IPS-18c (cell line): ENCODE results near the gene TMEM8B.

Experiments used
- H3K4me3 ChIP-seq: 2 replicates; pipeline ENCODE4 v1.7.0; 2013; ENCODE audit warnings: low read depth, mild to moderate bottlenecking, low read length, moderate library complexity; ENCODE audit not compliant: insufficient read depth
- H3K9me3 ChIP-seq: one replicate; pipeline ENCODE4 v1.6.1; 2013; ENCODE audit warnings: mild to moderate bottlenecking, low read length, moderate library complexity; ENCODE audit not compliant: control insufficient read depth, insufficient read depth

TMEM8B gene

GRCh38 chr9:35801328-35802128 is 27.5 kb upstream of the TMEM8B start:
- no peaks in the 10 kb centered on the region for H3K9me3 ChIP-seq
- H3K4me3 ChIP-seq = no peak overlapping the region

DNA sequence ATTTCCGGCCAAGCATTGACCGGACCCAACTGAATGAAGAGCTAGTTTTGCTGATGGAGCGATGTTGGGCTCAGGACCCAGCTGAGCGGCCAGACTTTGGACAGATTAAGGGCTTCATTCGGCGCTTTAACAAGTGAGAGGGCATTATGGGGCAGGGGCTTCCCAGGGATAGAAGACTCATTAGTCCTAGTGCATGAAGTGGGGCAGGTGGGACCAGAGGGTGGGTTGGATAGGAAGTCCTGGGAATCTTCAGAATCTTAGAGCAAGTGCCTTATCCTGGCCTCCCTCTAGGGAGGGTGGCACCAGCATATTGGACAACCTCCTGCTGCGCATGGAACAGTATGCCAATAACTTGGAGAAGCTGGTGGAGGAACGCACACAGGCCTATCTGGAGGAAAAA is 22.9 kb upstream of the TMEM8B start:
- no peaks in the 10 kb centered on the region for H3K9me3 ChIP-seq
- H3K4me3 ChIP-seq = no peak overlapping the region

DNA sequence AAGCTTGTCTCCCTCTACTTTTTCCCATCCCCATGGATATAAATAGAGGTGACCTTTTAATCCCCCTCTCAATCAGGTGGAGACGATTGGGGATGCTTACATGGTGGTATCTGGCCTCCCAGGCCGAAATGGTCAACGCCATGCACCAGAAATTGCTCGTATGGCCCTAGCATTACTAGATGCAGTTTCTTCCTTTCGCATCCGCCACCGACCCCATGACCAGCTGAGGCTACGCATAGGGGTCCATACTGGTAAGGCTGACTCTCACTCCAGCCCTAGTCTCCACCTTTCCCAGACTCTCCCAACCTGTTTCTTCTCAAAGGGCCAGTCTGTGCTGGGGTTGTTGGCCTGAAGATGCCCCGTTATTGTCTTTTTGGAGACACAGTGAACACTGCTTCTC is 20.6 kb upstream of the TMEM8B start:
- no peaks in the 10 kb centered on the region for H3K9me3 ChIP-seq
- no peak overlapping the region for H3K4me3 ChIP-seq

DNA sequence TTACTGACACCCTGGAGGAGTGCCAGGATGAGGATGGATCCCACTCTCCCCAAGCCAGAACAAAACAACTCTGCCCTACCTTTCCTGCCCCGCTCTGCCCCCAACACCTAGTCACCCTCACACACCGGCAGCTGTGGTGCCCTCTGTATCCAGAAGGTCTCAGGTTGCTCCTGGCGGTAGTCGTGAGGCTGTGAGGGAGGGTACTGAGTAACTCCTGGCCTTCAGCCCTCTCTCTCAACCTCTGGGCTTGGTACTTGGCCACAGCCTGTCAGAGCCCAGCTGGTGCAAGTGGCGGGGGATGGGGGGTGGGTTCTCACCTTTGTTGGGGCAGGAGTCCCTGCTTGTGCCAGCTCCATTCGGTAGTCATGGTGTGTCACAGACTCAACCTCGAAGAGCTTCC is 18.9 kb upstream of the TMEM8B start:
- no peak overlapping the region for H3K4me3 ChIP-seq
- no peaks in the 10 kb centered on the region for H3K9me3 ChIP-seq

- H3K4me3 ChIP-seq = peak overlapping the region; percentile 58
- no peaks in the 10 kb centered on the region for H3K9me3 ChIP-seq
Observed at GRCh38 chr9:35811381-35812024, 17.5 kb upstream of the TMEM8B start.

GRCh38 chr9:35812025-35812602 is 16.9 kb upstream of the TMEM8B start, which contains the start of gene SPAG8:
Gene SPAG8, minus strand, starts transcription at chr9:35812262. Its CDS starts 115 bp downstream, at chr9:35812147.
- Histone ChIP-seq H3K9me3 (no peaks in the 10 kb centered on the region), H3K4me3 (peak within 1 kb of the TSS; percentile 58)

DNA sequence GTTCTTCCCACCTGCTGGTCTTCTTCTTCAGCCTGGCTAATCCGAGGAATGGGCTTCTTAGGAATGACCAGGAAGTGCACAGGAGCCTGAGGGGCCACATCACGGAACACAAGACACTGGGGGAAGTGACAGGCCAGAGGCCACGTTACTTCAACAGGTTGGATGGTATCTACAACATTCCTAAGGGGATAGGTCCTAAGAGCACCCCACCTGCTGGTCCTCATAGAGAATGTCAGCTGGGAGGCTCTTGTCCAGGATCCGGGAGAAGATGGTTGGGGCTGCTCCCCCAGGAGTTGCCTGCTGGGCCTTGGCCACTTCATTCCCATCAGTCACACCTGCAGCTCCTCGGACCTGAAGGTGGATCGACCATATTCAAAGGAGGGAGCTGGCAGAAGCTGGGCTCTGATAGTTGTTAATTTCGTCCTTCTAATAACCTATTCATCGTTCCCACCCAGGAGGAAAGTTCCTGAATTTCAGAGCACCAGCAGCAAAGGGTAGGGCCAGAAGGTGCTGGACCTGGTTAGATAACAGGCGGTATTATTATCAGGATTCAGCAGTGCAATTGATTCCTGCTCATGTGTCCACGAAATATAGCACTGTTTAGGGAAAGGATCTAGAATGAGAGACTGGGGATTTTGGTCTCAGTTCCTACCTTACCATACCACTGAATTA is 15.5 kb upstream of the TMEM8B start:
- no peaks in the 10 kb centered on the region for H3K9me3 ChIP-seq
- peak overlapping the region; percentile 94; the same call in 1 of the 2 replicates for H3K4me3 ChIP-seq

DNA sequence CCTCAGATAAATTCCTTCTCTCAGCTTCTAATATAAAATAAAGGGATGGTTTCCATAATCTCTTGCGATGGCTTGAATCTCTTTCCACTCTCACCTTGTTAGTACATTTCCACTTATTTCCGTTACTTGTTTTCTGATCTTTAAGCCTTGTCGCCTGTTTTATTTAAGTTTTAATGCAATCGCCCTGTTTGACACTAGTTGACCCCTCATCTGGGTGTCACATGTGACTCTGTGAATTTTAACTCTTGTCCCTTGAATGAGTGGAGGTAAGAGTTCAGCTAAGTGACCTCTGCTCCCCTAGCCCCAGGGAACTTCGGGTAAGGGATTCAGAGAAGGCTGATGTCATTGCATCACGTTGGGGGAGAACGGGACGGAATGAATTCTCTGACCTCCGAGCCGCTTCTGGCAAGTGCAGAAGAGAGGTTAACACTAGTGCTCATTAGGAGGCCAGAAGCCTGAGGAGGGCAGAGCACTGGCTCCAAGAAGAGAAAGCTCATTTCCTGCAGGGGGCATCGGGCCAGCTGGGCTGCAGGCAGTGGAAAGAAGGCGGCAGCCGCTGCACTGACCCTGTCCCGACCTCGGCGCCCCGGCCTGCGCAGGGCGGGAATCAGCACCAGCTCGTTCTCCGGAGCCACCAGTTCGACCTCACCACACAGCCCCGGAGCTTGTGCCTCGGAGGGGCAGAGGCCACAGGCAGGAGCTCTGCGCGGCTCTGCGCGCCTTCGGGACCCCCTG is 14.8 kb upstream of the TMEM8B start:
- H3K9me3 ChIP-seq = no peaks in the 10 kb centered on the region

DNA sequence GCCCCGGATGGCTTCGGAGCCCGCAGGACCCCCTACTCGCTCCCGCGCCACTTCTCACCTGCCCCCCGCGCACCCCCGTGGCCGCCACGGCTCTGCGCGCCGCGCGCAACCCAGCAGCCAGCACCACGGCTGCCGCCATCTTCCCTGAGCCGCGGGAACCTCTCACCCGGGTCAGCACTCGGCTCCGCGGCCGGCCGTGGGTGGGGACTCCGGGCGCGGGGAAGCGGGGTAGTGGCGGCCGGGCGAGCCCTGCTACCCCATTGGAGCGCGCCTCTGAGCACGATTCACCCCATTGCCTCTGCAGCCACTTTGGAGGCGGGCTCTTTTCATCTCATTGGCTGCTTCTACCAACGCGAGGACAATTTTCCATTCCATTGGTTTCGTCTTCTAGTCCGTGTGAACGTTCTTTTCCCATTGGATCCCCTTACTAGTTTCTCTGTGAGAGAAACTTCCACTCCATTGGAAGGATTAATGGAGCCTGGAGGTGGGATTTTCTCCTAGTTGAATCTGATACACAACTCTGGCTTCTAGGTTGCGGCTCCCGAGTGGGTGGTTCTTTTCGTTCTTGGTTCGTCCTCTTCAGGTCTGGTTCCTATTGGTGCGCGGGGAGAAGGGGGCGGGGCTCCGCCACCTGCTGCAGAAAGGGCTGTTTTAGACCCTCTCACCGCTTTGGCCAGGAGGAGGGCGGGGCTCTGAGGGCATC is 14.0 kb upstream of the TMEM8B start, which contains the start of gene HINT2:
HINT2 (minus strand) TSS at position 202 of the 703 bp plus-strand sequence; CDS start at position 139, 63 bp downstream.
- no peaks in the 10 kb centered on the region for H3K9me3 ChIP-seq
- peak within 1 kb of the TSS; percentile 94 for H3K4me3 ChIP-seq

More for the DNA sequence above, 14.8 kb upstream of the TMEM8B start:
- H3K4me3 ChIP-seq = peak overlapping the region; percentile 94

- Histone ChIP-seq H3K4me3 (no peak overlapping the region), H3K9me3 (no peaks in the 10 kb centered on the region)
Observed at GRCh38 chr9:35816708-35817107, 12.3 kb upstream of the TMEM8B start.

DNA sequence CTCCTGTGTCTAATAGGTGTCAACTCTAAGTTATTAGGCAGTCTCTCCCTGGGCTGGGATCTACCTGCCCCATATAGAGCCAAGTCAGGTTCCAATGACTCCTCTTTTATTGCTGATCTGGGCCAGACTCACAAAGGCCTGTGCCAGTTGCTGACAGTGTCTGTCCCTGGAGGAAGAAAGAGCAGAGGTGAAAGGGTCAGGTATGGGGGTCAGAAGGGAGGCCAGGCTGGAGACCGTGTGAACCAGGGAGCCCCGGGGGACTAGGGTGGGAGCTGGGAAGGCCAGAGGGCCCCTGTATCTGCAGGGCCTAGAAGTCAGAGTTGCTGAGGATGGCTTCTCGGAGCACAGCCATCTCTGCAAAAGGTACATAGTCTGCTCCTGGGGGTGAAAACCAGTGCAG is 10.7 kb upstream of the TMEM8B start:
- H3K9me3 ChIP-seq = no peaks in the 10 kb centered on the region
- no peak overlapping the region for H3K4me3 ChIP-seq

DNA sequence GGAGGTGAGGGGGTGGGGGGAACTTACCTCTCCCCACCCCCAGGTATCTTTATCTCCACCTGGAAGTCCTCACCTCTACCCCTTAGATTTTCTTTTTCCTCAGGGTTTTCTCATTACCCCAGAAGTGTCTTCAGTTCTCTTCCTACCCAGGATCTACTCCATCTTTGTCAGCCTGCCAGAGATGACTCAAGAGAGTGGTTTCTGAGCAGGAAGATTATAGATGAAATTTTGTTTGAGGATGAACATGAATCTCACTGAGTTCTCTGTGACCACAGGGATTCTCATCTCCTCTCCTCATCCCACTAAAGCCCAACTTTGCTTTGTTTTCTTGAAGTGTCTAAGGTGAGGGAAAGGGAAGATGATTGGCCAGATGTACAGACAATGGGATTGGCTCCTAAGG is 9.0 kb upstream of the TMEM8B start:
- Histone ChIP-seq H3K4me3 (no peak overlapping the region), H3K9me3 (no peaks in the 10 kb centered on the region)

DNA sequence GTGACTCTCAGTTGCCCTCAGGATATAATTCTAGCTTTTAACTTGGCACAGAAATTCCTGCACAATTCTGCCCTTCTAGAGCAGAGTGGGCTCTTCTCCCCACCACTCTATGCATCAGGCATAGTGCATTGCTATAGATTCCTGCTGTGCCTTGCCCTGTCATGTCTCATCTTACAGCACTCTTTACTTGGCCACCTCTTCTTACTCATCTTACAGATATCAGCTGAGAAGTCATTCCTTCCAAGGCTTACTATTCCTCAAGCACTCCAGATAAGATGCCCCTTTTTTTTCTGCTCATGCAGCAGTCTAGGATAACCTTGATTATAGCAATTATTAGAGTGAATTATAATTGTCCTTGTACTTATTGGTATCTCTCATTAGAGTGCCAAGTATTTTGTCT is 6.1 kb upstream of the TMEM8B start:
- no peaks in the 10 kb centered on the region for H3K9me3 ChIP-seq
- H3K4me3 ChIP-seq = no peak overlapping the region

- Histone ChIP-seq H3K9me3 (no peaks in the 10 kb centered on the region), H3K4me3 (no peak overlapping the region)
Observed at GRCh38 chr9:35826071-35826701, 2.8 kb upstream of the TMEM8B start.

DNA sequence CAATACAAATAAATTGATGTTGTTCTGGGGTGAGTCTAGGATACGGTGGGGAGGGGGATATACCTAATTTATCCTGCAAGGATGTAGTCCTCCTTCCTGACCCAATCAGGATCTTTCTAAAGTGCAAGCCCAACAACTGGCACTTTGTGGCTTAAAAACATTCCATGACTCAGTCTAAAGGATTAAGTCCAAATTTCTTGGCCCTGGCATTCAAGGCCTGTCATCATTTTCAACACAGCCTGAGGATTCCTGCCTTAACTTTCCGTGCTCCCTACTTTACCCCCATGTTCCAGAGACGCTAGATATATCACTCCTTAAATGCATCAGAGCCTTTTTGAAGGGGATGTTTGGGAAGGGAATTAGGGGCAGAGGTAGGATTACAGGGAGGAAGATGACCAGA is 1.5 kb upstream of the TMEM8B start:
- no peaks in the 10 kb centered on the region for H3K9me3 ChIP-seq

GRCh38 chr9:35828716-35829083 is 328 bp upstream of the TMEM8B start, which contains the start of gene FAM221B:
Gene FAM221B, minus strand, starts transcription at chr9:35828732. Its CDS starts 2,571 bp downstream, at chr9:35826161.
- Histone ChIP-seq H3K4me3 (peak within 1 kb of the TSS; percentile 58), H3K9me3 (no peaks in the 10 kb centered on the region)

More for the DNA sequence above, 1.5 kb upstream of the TMEM8B start:
- no peak overlapping the region for H3K4me3 ChIP-seq
